Mesenchymal stem cell (in vitro differentiated cells and primary cell): Measurements from ENCODE around the gene HES4.

Experiments used
- DNase-seq: peaks from one replicate; pipeline ENCODE4 v3.0.0-alpha.2; 2013
- H2AFZ ChIP-seq: one replicate; pipeline ENCODE4 v1.6.1; 2013; ENCODE audit warnings: low read depth, mild to moderate bottlenecking, control low read depth, inconsistent platforms, low read length, moderate library complexity
- H2AK5ac ChIP-seq: 2 replicates; pipeline ENCODE4 v1.6.1; 2013; ENCODE audit warnings: low read length, moderate library complexity, mild to moderate bottlenecking, inconsistent platforms; ENCODE audit not compliant: severe bottlenecking
- H2BK120ac ChIP-seq: one replicate; pipeline ENCODE4 v1.6.1; 2013; ENCODE audit warnings: low read depth, mild to moderate bottlenecking, inconsistent platforms, low read length, moderate library complexity
- H2BK12ac ChIP-seq, 2 experiments: one replicate each; pipeline ENCODE4 v1.6.1; 2013; ENCODE audit warnings: inconsistent platforms in 2 of 2, low read length in 2 of 2, mild to moderate bottlenecking in 2 of 2, moderate library complexity in 2 of 2, control low read depth in 1 of 2
- H2BK15ac ChIP-seq: one replicate; pipeline ENCODE4 v1.6.1; 2013; ENCODE audit warnings: mild to moderate bottlenecking, low read depth, inconsistent platforms; ENCODE audit not compliant: poor library complexity, severe bottlenecking
- H2BK5ac ChIP-seq: 2 replicates; pipeline ENCODE4 v1.6.1; 2013; ENCODE audit warnings: low read depth, mild to moderate bottlenecking, low read length, control low read depth, inconsistent platforms; ENCODE audit not compliant: poor library complexity, severe bottlenecking
- H3K14ac ChIP-seq, 2 experiments: one replicate each; pipeline ENCODE4 v1.6.1; 2013; ENCODE audit warnings: inconsistent platforms in 2 of 2, low read length in 2 of 2, control low read depth in 1 of 2, mild to moderate bottlenecking in 1 of 2, moderate library complexity in 1 of 2
- H3K18ac ChIP-seq, 2 experiments: one replicate each; pipeline ENCODE4 v1.6.1; 2013; ENCODE audit warnings: inconsistent platforms in 2 of 2, low read length in 2 of 2, control low read depth in 1 of 2, low read depth in 1 of 2, mild to moderate bottlenecking in 1 of 2
- H3K23ac ChIP-seq, 2 experiments: one replicate each; pipeline ENCODE4 v1.6.1; 2013; ENCODE audit warnings: inconsistent platforms in 2 of 2, low read length in 2 of 2, mild to moderate bottlenecking in 2 of 2, moderate library complexity in 2 of 2, control low read depth in 1 of 2
- H3K27ac ChIP-seq: 2 replicates; pipeline ENCODE4 v1.5.1; 2013; ENCODE audit warnings: mild to moderate bottlenecking, moderate library complexity, low read length, control low read depth, inconsistent platforms; ENCODE audit not compliant: poor library complexity, severe bottlenecking
- H3K27me3 ChIP-seq, 2 experiments: 2 replicates each; pipeline versions ENCODE4 v1.6.1 to v1.7.0; 2013; ENCODE audit warnings: low read length in 2 of 2, mild to moderate bottlenecking in 2 of 2, moderate library complexity in 2 of 2, control low read depth in 1 of 2, inconsistent platforms in 1 of 2; ENCODE audit not compliant: control insufficient read depth in 1 of 2, insufficient read depth in 1 of 2
- H3K36me3 ChIP-seq, 2 experiments: 2 replicates each; pipeline versions ENCODE4 v1.6.1 to v1.7.0; 2013; ENCODE audit warnings: low read length in 2 of 2, control low read depth in 1 of 2, inconsistent platforms in 1 of 2, low read depth in 1 of 2, mild to moderate bottlenecking in 1 of 2; ENCODE audit not compliant: insufficient read depth in 2 of 2, control insufficient read depth in 1 of 2
- H3K4ac ChIP-seq, 2 experiments: one replicate each; pipeline ENCODE4 v1.6.1; 2013; ENCODE audit warnings: inconsistent platforms in 2 of 2, low read length in 2 of 2, mild to moderate bottlenecking in 2 of 2, moderate library complexity in 2 of 2, control low read depth in 1 of 2, low read depth in 1 of 2
- H3K4me1 ChIP-seq: 2 replicates; pipeline ENCODE4 v1.6.1; 2013; ENCODE audit warnings: low read depth, low read length, control low read depth; ENCODE audit not compliant: control insufficient read depth, insufficient read depth
- H3K4me2 ChIP-seq: 2 replicates; pipeline ENCODE4 v1.6.1; 2013; ENCODE audit warnings: low read length, mild to moderate bottlenecking, inconsistent platforms; ENCODE audit not compliant: poor library complexity, severe bottlenecking
- H3K4me3 ChIP-seq, 2 experiments: 2 replicates each; pipeline versions ENCODE4 v1.5.1 to v1.7.0; 2013; ENCODE audit warnings: low read length in 2 of 2, mild to moderate bottlenecking in 2 of 2, control low read depth in 1 of 2, low read depth in 1 of 2; ENCODE audit not compliant: insufficient read depth in 1 of 2
- H3K79me1 ChIP-seq: replicated peaks from 2 replicates; pipeline ENCODE4 v1.6.1; 2013; ENCODE audit warnings: mild to moderate bottlenecking, control low read depth, low read length, inconsistent platforms; ENCODE audit not compliant: poor library complexity, severe bottlenecking
- H3K9ac ChIP-seq: 2 replicates; pipeline ENCODE4 v1.7.0; 2013; ENCODE audit warnings: mild to moderate bottlenecking, low read length, moderate library complexity
- H3K9me3 ChIP-seq: 2 replicates; pipeline ENCODE4 v1.7.0; 2013; ENCODE audit warnings: mild to moderate bottlenecking, low read length; ENCODE audit not compliant: control insufficient read depth
- H4K8ac ChIP-seq: one replicate; pipeline ENCODE4 v1.6.1; 2013; ENCODE audit warnings: inconsistent platforms, mild to moderate bottlenecking, low read length, moderate library complexity
- H4K91ac ChIP-seq: one replicate; pipeline ENCODE4 v1.6.1; 2013; ENCODE audit warnings: mild to moderate bottlenecking, low read length, inconsistent platforms
- WGBS: methylation state at CpG from one replicate; pipeline ENCODE4 v1.1.7; 2013; ENCODE audit warnings: mixed read lengths; 5-methylcytosine and 5-hydroxymethylcytosine counted together

HES4 gene

DNA sequence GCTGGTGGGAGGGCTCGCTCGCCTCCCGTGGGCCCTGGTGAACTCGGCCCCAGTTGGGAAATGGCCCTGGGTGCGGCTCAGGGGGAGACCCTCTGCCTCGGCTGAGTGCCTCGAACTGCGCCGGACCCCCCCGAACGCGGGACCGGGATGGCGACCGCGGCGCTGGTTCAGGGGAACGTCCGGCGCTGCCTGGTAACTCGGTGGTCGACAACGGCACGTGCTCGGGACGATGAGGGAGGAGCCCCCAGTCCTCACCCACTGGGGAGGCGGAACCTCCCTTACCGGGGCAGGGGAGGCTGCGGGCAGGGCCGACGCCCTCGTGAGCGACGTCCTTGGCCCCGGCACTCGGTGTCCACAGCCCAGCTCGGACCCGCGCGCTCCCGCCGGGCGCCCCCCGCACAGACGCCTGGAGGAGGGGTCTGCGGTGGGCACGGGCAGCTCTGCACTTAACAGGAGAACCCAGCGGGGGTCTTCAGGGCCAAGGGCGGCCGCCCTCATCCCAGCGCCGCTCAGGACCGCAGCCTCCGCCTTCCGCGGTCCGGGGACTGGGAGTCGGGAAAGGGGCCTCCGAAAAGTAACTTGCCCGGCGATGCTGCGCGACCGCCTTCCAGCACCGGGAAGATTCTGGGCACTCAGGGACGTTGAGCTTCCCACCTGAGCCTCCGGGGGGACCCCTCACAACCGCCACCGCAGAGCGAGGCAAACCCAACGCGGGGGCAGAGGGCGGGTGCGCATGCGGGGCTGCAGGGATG, 1.7 kb downstream of the HES4 start:
- Histone ChIP-seq H2AK5ac (no peak overlapping the region), H3K27me3 (peaks cover 16 to 71% of the 10 kb centered on the region in 2 experiments), H3K4ac (peak overlapping the region in 1 of 2 experiments; percentile 12), H2BK15ac (peak overlapping the region; percentile 74), H3K14ac (peak overlapping the region in 1 of 2 experiments; percentile 77), H3K27ac (no peak overlapping the region), H3K36me3 (peaks cover 0 to 7% of the 10 kb centered on the region in 2 experiments), H4K8ac (peak overlapping the region; percentile 29), H3K18ac (peak overlapping the region; percentile 14 to 72), H3K4me2 (peak overlapping the region; percentile 45), H2BK120ac (no peak overlapping the region), H2BK5ac (no peak overlapping the region), H2AFZ (no peak overlapping the region), H3K79me1 (peaks cover 4% of the 10 kb centered on the region), H2BK12ac (peak overlapping the region in 1 of 2 experiments; percentile 71), H3K23ac (peak overlapping the region in 1 of 2 experiments; percentile 96), H3K9ac (no peak overlapping the region), H4K91ac (peak overlapping the region; percentile 2), H3K4me1 (peaks cover 40% of the 10 kb centered on the region), H3K4me3 (no peak overlapping the region), H3K9me3 (no peaks in the 10 kb centered on the region)
- 21% methylated on average over 52 of the region's 75 CpGs for WGBS
- no peak for DNase-seq

DNA sequence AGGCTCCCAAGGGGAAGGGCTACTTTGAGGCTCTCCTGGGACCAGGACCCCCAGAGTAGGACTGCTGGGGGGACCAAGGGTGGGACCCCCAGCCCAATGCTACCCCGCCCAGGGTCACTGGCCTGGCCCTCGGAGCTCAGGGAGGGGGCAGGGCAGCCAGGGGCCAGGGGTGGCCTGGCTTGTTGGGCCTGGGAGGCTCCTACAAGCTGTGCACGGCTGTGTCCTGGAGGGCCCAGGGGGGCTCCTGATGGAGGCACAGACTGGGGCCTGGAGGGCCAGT, 2.2 kb downstream of the HES4 start:
- H2BK5ac ChIP-seq: no peak overlapping the region
- DNase-seq: no peak

GRCh38 chr1:996851-997712, 2.8 kb downstream of the HES4 start:
- peak overlapping the region; percentile 29 for H4K8ac ChIP-seq
- no peak overlapping the region for H3K14ac ChIP-seq
- H3K4me3 ChIP-seq: no peak overlapping the region
- H2AFZ ChIP-seq: no peak overlapping the region
- no peak overlapping the region for H2BK12ac ChIP-seq
- no peak overlapping the region for H2BK5ac ChIP-seq
- 72% methylated on average over 24 of the region's 24 CpGs for WGBS
- H3K4me2 ChIP-seq: no peak overlapping the region
- peaks cover 40% of the 10 kb centered on the region for H3K4me1 ChIP-seq
- no peak overlapping the region for H2BK120ac ChIP-seq
- H3K27ac ChIP-seq: no peak overlapping the region
- peaks cover 0 to 3% of the 10 kb centered on the region in 2 experiments for H3K36me3 ChIP-seq
- peak; percentile 62 for DNase-seq
- H3K9me3 ChIP-seq: peaks cover under 1% of the 10 kb centered on the region
- H2AK5ac ChIP-seq: no peak overlapping the region
- no peak overlapping the region for H3K23ac ChIP-seq
- H4K91ac ChIP-seq: no peak overlapping the region
- no peak overlapping the region for H2BK15ac ChIP-seq
- H3K18ac ChIP-seq: no peak overlapping the region
- H3K79me1 ChIP-seq: peaks cover 4% of the 10 kb centered on the region
- H3K27me3 ChIP-seq: peaks cover 16 to 64% of the 10 kb centered on the region in 2 experiments
- H3K4ac ChIP-seq: no peak overlapping the region
- H3K9ac ChIP-seq: no peak overlapping the region

More for the DNA sequence above, 2.2 kb downstream of the HES4 start:
- Histone ChIP-seq H4K8ac (no peak overlapping the region), H3K23ac (no peak overlapping the region), H3K4me3 (no peak overlapping the region), H3K36me3 (peaks cover 0 to 3% of the 10 kb centered on the region in 2 experiments), H2BK15ac (no peak overlapping the region), H3K4ac (no peak overlapping the region), H3K4me1 (peaks cover 40% of the 10 kb centered on the region), H3K9ac (no peak overlapping the region), H3K27ac (no peak overlapping the region), H3K18ac (no peak overlapping the region), H3K14ac (no peak overlapping the region), H2AK5ac (no peak overlapping the region), H3K79me1 (peaks cover 4% of the 10 kb centered on the region), H3K27me3 (peaks cover 16 to 67% of the 10 kb centered on the region in 2 experiments), H3K4me2 (no peak overlapping the region), H2AFZ (no peak overlapping the region), H2BK12ac (no peak overlapping the region), H3K9me3 (no peaks in the 10 kb centered on the region), H2BK120ac (no peak overlapping the region), H4K91ac (no peak overlapping the region)
- WGBS: 75% methylated on average over 3 of the region's 3 CpGs
